ENCODE results near the gene SPARCL1.
"Not testable (repeated sequence)": the region's sequence is repeated elsewhere in the genome, so short reads cannot be mapped to it uniquely, and the experiment has no call there.

The SPARCL1 gene

DNA sequence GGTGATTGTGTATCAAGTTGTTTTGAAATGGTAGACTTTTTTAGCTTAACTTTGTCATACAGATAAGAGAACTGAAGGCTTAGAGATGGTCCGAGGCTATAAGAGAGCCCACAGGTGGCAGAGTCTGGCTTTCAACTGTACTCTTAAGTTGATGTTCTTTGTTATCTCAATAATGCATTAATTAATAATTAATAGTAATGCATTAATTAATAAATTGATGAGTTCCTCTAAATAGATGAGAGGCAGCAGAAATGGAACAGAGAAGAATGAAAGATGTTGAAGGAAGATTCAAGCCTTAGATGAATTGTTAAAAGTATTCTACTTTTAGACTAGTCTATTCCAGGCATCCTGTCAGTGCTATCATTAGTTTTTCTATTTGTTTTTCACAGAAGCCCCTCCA, 84.4 kb downstream of the SPARCL1 start:
- no peak for DNase-seq (ENCODE audit: low spot score)

- no peak for DNase-seq (ENCODE audit: low spot score)
These were observed 86.3 kb downstream of the SPARCL1 start for GRCh38 chr4:87442889-87443288.

DNA sequence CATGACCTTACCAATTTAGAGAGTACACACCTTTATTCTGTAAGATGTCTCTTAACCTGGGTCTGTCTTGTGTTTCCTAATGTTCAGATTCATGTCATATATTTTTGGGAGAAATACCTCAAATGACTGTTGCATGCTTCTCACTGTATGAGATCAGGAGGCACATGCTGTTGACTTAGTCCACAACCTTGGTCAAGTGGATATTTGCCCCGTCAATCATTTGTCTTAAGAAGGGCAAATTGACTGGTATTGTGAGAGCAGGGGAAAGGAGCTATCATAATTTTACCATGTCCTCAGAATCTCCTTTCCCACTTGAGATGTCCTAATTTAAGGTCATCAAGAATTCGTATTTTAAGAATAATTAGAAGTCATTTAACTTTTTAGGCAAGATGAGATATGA, 95.8 kb downstream of the SPARCL1 start:
- DNase-seq (ENCODE audit: low spot score): no peak

DNA sequence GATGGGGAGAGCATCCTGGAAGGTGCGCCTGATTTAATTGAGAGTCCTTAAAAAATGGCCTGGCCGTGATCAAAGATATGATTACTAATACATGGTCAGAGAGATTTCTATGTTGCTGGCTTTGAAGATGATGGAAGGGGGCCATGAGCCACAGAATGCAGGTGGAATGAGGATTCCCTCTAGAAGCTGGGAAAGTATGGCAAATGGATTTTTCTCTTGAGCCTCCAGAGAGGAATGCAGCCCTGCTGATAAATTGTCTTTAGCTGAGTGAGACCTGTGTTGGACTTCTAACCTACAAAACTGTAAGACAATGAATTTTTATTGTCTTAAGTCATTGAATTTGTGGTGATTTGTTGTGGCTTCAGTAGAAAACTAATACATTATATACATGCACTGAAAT, 99.1 kb downstream of the SPARCL1 start:
- DNase-seq (ENCODE audit: low spot score): no peak

DNA sequence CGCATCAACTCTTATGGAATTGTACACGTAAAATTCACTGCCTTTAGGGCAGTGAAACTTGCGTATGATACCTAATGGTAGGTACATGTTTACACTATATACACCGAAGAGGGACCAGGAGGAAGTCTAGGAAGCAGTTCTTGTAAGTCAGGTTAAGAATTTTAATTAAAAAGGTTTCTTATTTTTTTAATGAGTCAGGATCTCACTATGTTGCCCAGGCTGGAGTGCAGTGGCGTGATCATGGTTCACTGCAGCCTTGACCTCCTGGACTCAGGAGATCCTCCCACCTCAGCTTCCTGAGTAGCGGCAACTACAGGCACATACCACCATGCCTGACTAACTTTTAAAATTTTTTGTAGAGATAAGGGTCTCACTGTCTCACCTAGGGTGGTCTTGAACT, 100.2 kb downstream of the SPARCL1 start:
- DNase-seq (ENCODE audit: low spot score): no peak

DNA sequence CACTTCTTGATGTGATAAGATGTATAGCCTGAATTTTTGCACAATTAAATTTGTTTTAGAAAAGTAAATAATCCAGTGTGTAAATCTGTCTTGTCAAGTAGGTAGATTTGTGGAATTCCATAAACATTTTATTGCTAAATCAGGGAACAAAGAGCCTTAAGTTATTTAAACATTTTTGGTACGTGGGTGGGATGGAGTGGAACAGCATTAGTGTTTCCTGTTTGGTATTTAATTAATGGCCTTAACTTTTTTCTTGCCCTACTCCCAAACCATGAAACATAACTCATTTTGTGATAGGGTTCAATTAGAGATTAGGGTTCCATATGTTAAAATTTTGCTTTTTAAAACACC, 101.7 kb downstream of the SPARCL1 start:
- no peak for DNase-seq (ENCODE audit: low spot score)

DNA sequence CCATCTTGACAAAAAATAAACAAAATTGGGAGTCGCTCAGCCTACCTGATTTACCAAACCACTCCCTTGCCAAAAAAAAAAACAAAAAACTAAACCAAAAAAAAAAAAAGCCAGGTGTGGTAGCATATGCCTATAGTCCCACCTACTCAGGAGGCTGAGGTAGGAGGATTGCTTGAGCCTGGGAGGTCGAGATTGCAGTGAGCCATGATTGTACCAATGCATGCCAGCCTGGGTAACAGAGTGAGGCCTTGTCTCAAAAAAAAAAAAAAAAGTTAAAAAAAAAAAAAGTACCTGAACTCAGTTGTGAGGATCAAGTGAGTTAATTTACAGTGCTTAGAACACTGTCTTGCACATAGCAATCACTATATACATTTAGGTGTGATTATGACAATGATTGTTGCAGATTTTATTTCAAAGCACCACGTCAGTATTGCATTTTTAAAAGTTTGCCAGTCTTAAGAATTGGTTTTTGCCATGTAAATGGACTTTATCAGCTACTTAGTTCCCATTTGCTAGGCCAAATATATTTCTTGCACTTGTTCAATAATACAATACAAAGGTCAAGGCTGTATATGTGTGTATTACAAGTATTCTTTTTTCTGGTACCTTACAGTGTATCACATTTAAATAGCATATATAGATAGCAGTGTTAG, 102.2 kb downstream of the SPARCL1 start:
- DNase-seq (ENCODE audit: low spot score): no peak

DNA sequence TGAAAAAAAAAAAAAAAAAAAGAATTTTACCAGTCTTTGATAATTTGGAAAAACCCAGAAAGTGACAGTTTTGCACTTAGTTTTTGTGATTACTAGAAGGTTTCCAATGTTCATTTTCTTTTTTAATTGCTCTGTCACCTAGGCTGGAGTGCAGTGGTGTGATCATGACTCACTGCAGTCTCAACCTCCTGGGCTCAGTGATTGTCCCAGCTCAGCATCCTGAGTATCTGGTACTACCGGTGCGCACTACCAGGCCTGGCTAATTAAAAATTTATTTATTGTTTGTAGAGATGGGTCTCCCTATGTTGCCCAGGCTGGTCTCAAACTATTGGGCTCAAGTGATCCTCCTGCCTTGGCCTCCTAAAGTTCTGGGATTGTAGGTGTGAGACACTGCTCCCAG, 103.5 kb downstream of the SPARCL1 start:
- DNase-seq (ENCODE audit: low spot score): no peak

DNA sequence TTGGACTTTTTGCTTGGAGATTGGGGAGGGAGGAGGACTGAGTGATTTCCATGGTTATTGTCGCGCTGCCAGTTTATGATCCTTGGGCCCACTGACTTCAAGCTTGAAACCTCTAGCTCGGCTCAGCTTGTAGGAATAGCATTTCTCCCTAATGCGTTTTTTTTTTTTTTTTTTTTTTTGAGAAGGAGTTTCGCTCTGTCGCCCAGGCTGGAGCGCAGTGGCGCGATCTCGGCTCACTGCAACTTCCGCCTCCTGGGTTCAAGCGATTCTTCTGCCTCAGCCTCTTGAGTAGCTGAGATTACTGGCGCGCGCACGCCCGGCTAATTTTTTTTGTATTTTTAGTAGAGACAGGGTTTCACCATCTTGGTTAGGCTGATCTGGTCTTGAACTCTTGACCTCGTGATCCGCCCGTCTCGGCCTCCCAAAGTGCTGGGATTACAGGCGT, 105.1 kb downstream of the SPARCL1 start:
- not testable (repeated sequence) for DNase-seq (ENCODE audit: low spot score)

Measured in hepatic stellate cell (primary cell).